Activated T-cell treated with anti-CD3 and anti-CD28 coated beads, Interleukin-2, amount 50 U/mL, for 4 hours (primary cell): ENCODE results near the gene PCK2. TPM values are rescaled to one million over a fixed set of nuclear protein-coding genes. Genes with fewer than 3 reads are reported as not detected.
A peak's percentile ranks its signal among the peaks of the same experiment; 100 is the strongest.

ENCODE experiments used
- ATAC-seq, 2 donors: fragments of 200-7000 bp; cut with Tn5 transposase; one replicate each; pipeline ENCODE4 v1.10.0; 2021
- DNase-seq: peaks from one replicate; pipeline ENCODE4 v3.0.0-alpha.2; 2020
- H3K27me3 Mint-ChIP-seq: one replicate; pipeline ENCODE4 v1.8.0; 2021; ENCODE audit warnings: low read depth, mixed read lengths
- H3K36me3 Mint-ChIP-seq: one replicate; pipeline ENCODE4 v1.8.0; 2022; ENCODE audit warnings: mixed read lengths; ENCODE audit not compliant: insufficient read depth
- H3K4me1 Mint-ChIP-seq: one replicate; pipeline ENCODE4 v1.8.0; 2021; ENCODE audit warnings: low read depth, mixed read lengths
- H3K4me3 Mint-ChIP-seq: one replicate; pipeline ENCODE4 v1.8.0; 2021; ENCODE audit warnings: mild to moderate bottlenecking, moderate library complexity, mixed read lengths
- H3K9me3 Mint-ChIP-seq: one replicate; pipeline ENCODE4 v1.8.0; 2021; ENCODE audit warnings: mixed read lengths
- total RNA-seq, 3 donors: library from RNA; stranded (reverse); gene quantifications; one replicate each; pipeline ENCODE4 v1.2.1, GENCODE V29; 2021

Gene PCK2
- total RNA-seq, 3 donors from 2014 or later = 38.7 to 69.4 (median 47.9) TPM

- Mint-ChIP-seq H3K4me3 (no peak overlapping the region), H3K9me3 (no peaks in the 10 kb centered on the region), H3K27me3 (peaks cover 4% of the 10 kb centered on the region), H3K4me1 (peaks cover 11% of the 10 kb centered on the region), H3K36me3 (no peaks in the 10 kb centered on the region)
- no peak for DNase-seq
- no peak for ATAC-seq
Observed at GRCh38 chr14:24057867-24058259, 36.2 kb upstream of the PCK2 start.

- H3K9me3 Mint-ChIP-seq = no peaks in the 10 kb centered on the region
- H3K4me1 Mint-ChIP-seq = peaks cover 6% of the 10 kb centered on the region
- DNase-seq (peak; percentile 59), ATAC-seq (peak in 1 of 2 donors; percentile 16)
- no peaks in the 10 kb centered on the region for H3K27me3 Mint-ChIP-seq
- H3K4me3 Mint-ChIP-seq = no peak overlapping the region
- no peaks in the 10 kb centered on the region for H3K36me3 Mint-ChIP-seq
Observed at GRCh38 chr14:24058260-24058950, 35.7 kb upstream of the PCK2 start.

- Mint-ChIP-seq H3K9me3 (no peaks in the 10 kb centered on the region), H3K4me3 (no peak overlapping the region), H3K4me1 (peaks cover under 1% of the 10 kb centered on the region), H3K27me3 (no peaks in the 10 kb centered on the region), H3K36me3 (no peaks in the 10 kb centered on the region)
- DNase-seq = no peak
- no peak for ATAC-seq
Observed at GRCh38 chr14:24058951-24059475, 35.1 kb upstream of the PCK2 start.

GRCh38 chr14:24059841-24060388, 34.2 kb upstream of the PCK2 start:
- H3K36me3 Mint-ChIP-seq = no peaks in the 10 kb centered on the region
- ATAC-seq = no peak
- no peaks in the 10 kb centered on the region for H3K9me3 Mint-ChIP-seq
- peaks cover 2% of the 10 kb centered on the region for H3K27me3 Mint-ChIP-seq
- DNase-seq = no peak
- H3K4me1 Mint-ChIP-seq = no peaks in the 10 kb centered on the region
- no peak overlapping the region for H3K4me3 Mint-ChIP-seq

GRCh38 chr14:24060443-24060842, 33.7 kb upstream of the PCK2 start:
- DNase-seq (no peak), ATAC-seq (no peak)
- H3K4me1 Mint-ChIP-seq = no peaks in the 10 kb centered on the region
- no peaks in the 10 kb centered on the region for H3K36me3 Mint-ChIP-seq
- peaks cover 2% of the 10 kb centered on the region for H3K27me3 Mint-ChIP-seq
- H3K9me3 Mint-ChIP-seq = no peaks in the 10 kb centered on the region
- no peak overlapping the region for H3K4me3 Mint-ChIP-seq

GRCh38 chr14:24060984-24061913, 32.9 kb upstream of the PCK2 start:
- Mint-ChIP-seq H3K27me3 (peaks cover 2% of the 10 kb centered on the region), H3K36me3 (no peaks in the 10 kb centered on the region), H3K4me1 (no peaks in the 10 kb centered on the region), H3K4me3 (no peak overlapping the region), H3K9me3 (no peaks in the 10 kb centered on the region)
- ATAC-seq (no peak), DNase-seq (no peak)

- Mint-ChIP-seq H3K36me3 (peaks cover under 1% of the 10 kb centered on the region), H3K27me3 (peaks cover 2% of the 10 kb centered on the region), H3K4me3 (no peak overlapping the region), H3K4me1 (no peaks in the 10 kb centered on the region), H3K9me3 (no peaks in the 10 kb centered on the region)
- no peak for ATAC-seq
- no peak for DNase-seq
Observed at GRCh38 chr14:24062216-24062980, 31.7 kb upstream of the PCK2 start.

- Mint-ChIP-seq H3K4me1 (no peaks in the 10 kb centered on the region), H3K4me3 (no peak overlapping the region), H3K9me3 (no peaks in the 10 kb centered on the region), H3K27me3 (peaks cover 2% of the 10 kb centered on the region), H3K36me3 (peaks cover 3% of the 10 kb centered on the region)
- DNase-seq = no peak
- ATAC-seq = no peak
Observed at GRCh38 chr14:24063263-24063836, 30.8 kb upstream of the PCK2 start.

- Mint-ChIP-seq H3K36me3 (peaks cover 3% of the 10 kb centered on the region), H3K4me3 (no peak overlapping the region), H3K9me3 (no peaks in the 10 kb centered on the region), H3K27me3 (peaks cover 2% of the 10 kb centered on the region), H3K4me1 (no peaks in the 10 kb centered on the region)
- DNase-seq = no peak
- no peak for ATAC-seq
Observed at GRCh38 chr14:24064091-24064795, 29.9 kb upstream of the PCK2 start.

- peaks cover 3% of the 10 kb centered on the region for H3K36me3 Mint-ChIP-seq
- no peaks in the 10 kb centered on the region for H3K4me1 Mint-ChIP-seq
- no peak for ATAC-seq
- peaks cover 2% of the 10 kb centered on the region for H3K27me3 Mint-ChIP-seq
- no peak for DNase-seq
- no peaks in the 10 kb centered on the region for H3K9me3 Mint-ChIP-seq
- H3K4me3 Mint-ChIP-seq = no peak overlapping the region
Observed at GRCh38 chr14:24064856-24065255, 29.3 kb upstream of the PCK2 start.

GRCh38 chr14:24065408-24065807, 28.7 kb upstream of the PCK2 start:
- peaks cover 2% of the 10 kb centered on the region for H3K4me1 Mint-ChIP-seq
- peaks cover 2% of the 10 kb centered on the region for H3K27me3 Mint-ChIP-seq
- H3K9me3 Mint-ChIP-seq = no peaks in the 10 kb centered on the region
- ATAC-seq (no peak), DNase-seq (no peak)
- H3K4me3 Mint-ChIP-seq = no peak overlapping the region
- H3K36me3 Mint-ChIP-seq = peaks cover 3% of the 10 kb centered on the region

- DNase-seq (no peak), ATAC-seq (no peak)
- peaks cover 3% of the 10 kb centered on the region for H3K36me3 Mint-ChIP-seq
- peaks cover 5% of the 10 kb centered on the region for H3K27me3 Mint-ChIP-seq
- no peaks in the 10 kb centered on the region for H3K9me3 Mint-ChIP-seq
- peaks cover 11% of the 10 kb centered on the region for H3K4me1 Mint-ChIP-seq
- H3K4me3 Mint-ChIP-seq = no peak overlapping the region
Observed at GRCh38 chr14:24066496-24067132, 27.5 kb upstream of the PCK2 start.
